SK-N-SH (cell line): Measurements from ENCODE around the gene FRS2. TPM values are rescaled to one million over a fixed set of nuclear protein-coding genes. Genes with fewer than 3 reads are reported as not detected.

ENCODE experiments used
- CTCF ChIA-PET: fragments of 300-600, 350-600 bp; formaldehyde crosslinking; extraction: SDS; loops from one replicate; lab custom pipeline; 2021; lab: Yijun Ruan, JAX
- POLR2A ChIA-PET: fragments of 350-600 bp; sonication (Branson Sonifier 250); formaldehyde crosslinking; extraction: SDS; loops from one replicate; lab custom pipeline; 2020; ENCODE audit warnings: antibody characterized with exemption, inconsistent platforms; lab: Yijun Ruan, JAX
- DNase-seq: peaks from one replicate; pipeline ENCODE4 v3.0.0; 2012
- H2AFZ ChIP-seq: fragments of 200-600 bp; sonication (generic); 2 replicates; pipeline ENCODE4 v1.8.1; 2016; ENCODE audit warnings: antibody characterized with exemption, mild to moderate bottlenecking, low read depth
- H3F3A ChIP-seq: fragments of 200-600 bp; sonication (generic); replicated peaks from 2 replicates; pipeline ENCODE3; 2016; ENCODE audit warnings: antibody characterized with exemption, mild to moderate bottlenecking; ENCODE audit not compliant: insufficient read depth
- H3K27ac ChIP-seq, 2 experiments: fragments of 200-500 bp in 1 of 2; fragments of 200-600 bp in 1 of 2; sonication (Bioruptor generic) in 1 of 2; sonication (generic), shearing (Covaris generic) in 1 of 2; 2 replicates each; pipeline versions ENCODE4 v1.5.1 to v1.6.1; 2014 to 2016; ENCODE audit warnings: low read depth in 2 of 2, inconsistent platforms in 1 of 2, low read length in 1 of 2, mild to moderate bottlenecking in 1 of 2, mixed read lengths in 1 of 2
- H3K27me3 ChIP-seq: fragments of 200-600 bp; sonication (generic), shearing (Covaris generic); 2 replicates; pipeline ENCODE4 v1.6.1; 2016; ENCODE audit warnings: mixed run types; ENCODE audit not compliant: insufficient read depth
- H3K36me3 ChIP-seq, 2 experiments: fragments of 200-500 bp in 1 of 2; fragments of 200-600 bp in 1 of 2; sonication (Bioruptor generic) in 1 of 2; sonication (generic) in 1 of 2; replicated peaks in 1 of 2; 2 replicates each; pipeline versions ENCODE3 to v1.5.1; 2014 to 2016; ENCODE audit warnings: low read length in 1 of 2, mild to moderate bottlenecking in 1 of 2; ENCODE audit not compliant: insufficient read depth in 2 of 2, control insufficient read depth in 1 of 2
- H3K4me1 ChIP-seq, 2 experiments: fragments of 200-500 bp in 1 of 2; fragments of 200-600 bp in 1 of 2; sonication (Bioruptor generic) in 1 of 2; sonication (generic), shearing (Covaris generic) in 1 of 2; 2 replicates each; pipeline versions ENCODE4 v1.5.1 to v1.6.1; 2014 to 2016; ENCODE audit warnings: low read depth in 1 of 2, low read length in 1 of 2, mixed run types in 1 of 2; ENCODE audit not compliant: insufficient read depth in 2 of 2, control insufficient read depth in 1 of 2
- H3K4me2 ChIP-seq: fragments of 200-600 bp; sonication (generic), shearing (Covaris generic); 2 replicates; pipeline ENCODE4 v1.6.1; 2017; ENCODE audit warnings: mixed run types
- H3K4me3 ChIP-seq, 2 experiments: fragments of 200-500 bp in 1 of 2; fragments of 200-600 bp in 1 of 2; sonication (Bioruptor generic) in 1 of 2; sonication (generic), shearing (Covaris generic) in 1 of 2; 2 replicates each; pipeline versions ENCODE4 v1.5.1 to v1.8.1; 2014 to 2016; ENCODE audit warnings: low read depth in 2 of 2, inconsistent platforms in 1 of 2, low read length in 1 of 2, mild to moderate bottlenecking in 1 of 2, mixed read lengths in 1 of 2, moderate library complexity in 1 of 2
- H3K79me2 ChIP-seq: fragments of 200-600 bp; sonication (generic); 2 replicates; pipeline ENCODE4 v1.8.1; 2017; ENCODE audit warnings: mild to moderate bottlenecking; ENCODE audit not compliant: insufficient read depth
- H3K9ac ChIP-seq: fragments of 200-600 bp; sonication (generic); 2 replicates; pipeline ENCODE4 v1.6.1; 2017; ENCODE audit warnings: mixed run types
- H3K9me2 ChIP-seq: fragments of 200-600 bp; sonication (generic); 2 replicates; pipeline ENCODE4 v1.6.1; 2017; ENCODE audit warnings: mixed run types
- H3K9me3 ChIP-seq: fragments of 200-600 bp; sonication (generic); 2 replicates; pipeline ENCODE4 v1.6.1; 2017; ENCODE audit warnings: mixed run types, mild to moderate bottlenecking, moderate library complexity
- H4K20me1 ChIP-seq: fragments of 200-600 bp; sonication (generic); 2 replicates; pipeline ENCODE4 v1.6.1; 2017; ENCODE audit warnings: mild to moderate bottlenecking, mixed run types; ENCODE audit not compliant: insufficient read depth
- CHD2 ChIP-seq: fragments of 150-350 bp; IDR thresholded peaks from 2 replicates; pipeline ENCODE4 v1.6.1; 2018; ENCODE audit warnings: low read length; ENCODE audit not compliant: partially characterized antibody
- ELF1 ChIP-seq: IDR thresholded peaks from 2 replicates; pipeline ENCODE4 v1.4.0; 2012
- EP300 ChIP-seq, 2 experiments: IDR thresholded peaks; 2 replicates each; pipeline versions ENCODE4 v1.4.0 to v1.6.1; 2012; ENCODE audit warnings: borderline replicate concordance in 1 of 2, low read depth in 1 of 2, low read length in 1 of 2
- EZH2phosphoT487 ChIP-seq: fragments of 200-600 bp; sonication (generic); IDR thresholded peaks from 2 replicates; pipeline ENCODE4 v1.6.1; 2017; ENCODE audit warnings: low read depth, mixed run types, mild to moderate bottlenecking, antibody characterized with exemption, moderate library complexity, borderline replicate concordance
- FOSL2 ChIP-seq: IDR thresholded peaks from 2 replicates; pipeline ENCODE4 v1.4.0; 2012; ENCODE audit warnings: low read depth, mild to moderate bottlenecking, moderate library complexity, borderline replicate concordance
- FOXJ3 ChIP-seq: sonication (generic); formaldehyde crosslinking; IDR thresholded peaks from 2 replicates; pipeline ENCODE4 v1.5.1; 2020; ENCODE audit warnings: mild to moderate bottlenecking, missing genetic modification reagents
- GABPA ChIP-seq: IDR thresholded peaks from 2 replicates; pipeline ENCODE4 v1.4.0; 2012; ENCODE audit warnings: low read depth, mild to moderate bottlenecking
- MEF2A ChIP-seq: IDR thresholded peaks from 2 replicates; pipeline ENCODE4 v1.4.0; 2012; ENCODE audit warnings: low read depth, borderline replicate concordance
- MXI1 ChIP-seq: IDR thresholded peaks from 2 replicates; pipeline ENCODE4 v1.6.1; 2012; ENCODE audit warnings: mild to moderate bottlenecking, low read depth, low read length, improper control_type of control experiment
- NFIC ChIP-seq: IDR thresholded peaks from 2 replicates; pipeline ENCODE4 v1.4.0; 2012; ENCODE audit warnings: borderline replicate concordance
- NRF1 ChIP-seq: IDR thresholded peaks from 2 replicates; pipeline ENCODE4 v1.6.1; 2012; ENCODE audit warnings: low read depth, mild to moderate bottlenecking, low read length
- POLR2AphosphoS5 ChIP-seq: IDR thresholded peaks from 2 replicates; pipeline ENCODE4 v1.6.1; 2012; ENCODE audit warnings: low read depth, low read length
- RAD21 ChIP-seq: IDR thresholded peaks from 2 replicates; pipeline ENCODE4 v1.6.1; 2012; ENCODE audit warnings: mild to moderate bottlenecking, low read length
- RCOR1 ChIP-seq: fragments of 150-350 bp; IDR thresholded peaks from 2 replicates; pipeline ENCODE4 v1.6.1; 2017; ENCODE audit warnings: antibody characterized with exemption, low read length
- RXRA ChIP-seq: IDR thresholded peaks from 2 replicates; pipeline ENCODE4 v1.4.0; 2012; ENCODE audit warnings: low read depth, mild to moderate bottlenecking, borderline replicate concordance
- SIN3A ChIP-seq: IDR thresholded peaks from 2 replicates; pipeline ENCODE4 v1.6.1; 2012; ENCODE audit warnings: low read depth, mild to moderate bottlenecking, low read length, moderate library complexity, borderline replicate concordance
- SMC3 ChIP-seq: IDR thresholded peaks from 2 replicates; pipeline ENCODE4 v1.6.1; 2012; ENCODE audit warnings: low read depth, low read length, improper control_type of control experiment
- TAF1 ChIP-seq: IDR thresholded peaks from 2 replicates; pipeline ENCODE4 v1.6.1; 2012; ENCODE audit warnings: low read depth, mild to moderate bottlenecking, low read length, moderate library complexity, borderline replicate concordance
- TEAD4 ChIP-seq: IDR thresholded peaks from 2 replicates; pipeline ENCODE4 v1.4.0; 2012; ENCODE audit warnings: mild to moderate bottlenecking, borderline replicate concordance; ENCODE audit not compliant: insufficient read depth
- WGBS: methylation state at CpG from one replicate; pipeline ENCODE4 v1.1.6; 2017; ENCODE audit warnings: low lambda C conversion rate; 5-methylcytosine and 5-hydroxymethylcytosine counted together
- polyA plus RNA-seq, 3 experiments: library from polyadenylated mRNA; depleted of rRNA; stranded (reverse); fragments of >200 nt; gene quantifications; 2 replicates each; pipeline ENCODE4 v1.2.3, GENCODE V29; 2012
- TF ChIP-seq, protein P1 (sequence below): IDR thresholded peaks from 2 replicates; pipeline ENCODE4 v1.4.0; 2012; ENCODE audit warnings: low read depth, borderline replicate concordance
- TF ChIP-seq, protein P2 (sequence below): fragments of 150-350 bp; IDR thresholded peaks from 2 replicates; pipeline ENCODE4 v1.6.1; 2016; ENCODE audit warnings: mild to moderate bottlenecking, low read depth, low read length
- TF ChIP-seq, protein P3 (sequence below): IDR thresholded peaks from 2 replicates; pipeline ENCODE4 v1.6.1; 2012; ENCODE audit warnings: mild to moderate bottlenecking, low read depth, low read length, moderate library complexity

The FRS2 gene
- polyA plus RNA-seq, 1 of the 3 experiments (the other 2 are of a cell fraction), result 7.1 TPM

DNA sequence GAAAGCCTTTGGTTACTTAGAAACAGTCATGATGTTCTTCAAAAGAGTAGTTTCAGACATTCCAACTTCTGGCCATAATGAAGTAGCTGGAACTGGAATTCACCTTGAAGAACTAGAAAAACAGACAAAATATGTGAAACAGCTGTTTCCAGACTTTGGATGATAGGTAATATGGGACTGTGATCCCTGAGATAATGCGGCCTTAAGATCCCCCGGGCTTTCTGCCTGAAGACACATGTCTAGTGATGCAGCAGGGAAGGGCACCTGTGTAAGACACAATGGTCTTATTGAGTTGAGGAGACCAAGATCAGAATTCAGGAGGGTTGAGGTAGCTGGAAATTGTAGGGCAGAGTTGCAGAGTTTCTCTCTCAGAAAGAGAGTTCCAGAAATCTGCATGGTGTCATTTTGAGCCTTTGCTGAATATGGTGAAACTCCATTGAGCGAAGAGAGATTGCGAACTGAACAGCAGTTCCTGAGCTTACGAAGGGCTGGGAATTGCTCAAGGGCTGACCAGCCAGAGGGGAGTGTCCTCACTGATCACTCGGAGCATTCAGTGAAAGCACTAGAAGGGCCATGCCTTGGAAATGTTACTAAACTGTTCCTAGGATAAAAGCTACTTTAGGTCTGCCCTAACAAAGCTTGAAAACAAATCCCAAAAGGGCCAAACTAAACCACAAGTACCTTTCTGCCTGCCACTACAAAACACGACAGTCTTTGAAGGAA lies 41.7 kb upstream of the FRS2 start:
- H3K79me2 ChIP-seq, result no peaks in the 10 kb centered on the region
- no peak overlapping the region for H2AFZ ChIP-seq
- no peaks in the 10 kb centered on the region for H3K9me3 ChIP-seq
- no peaks in the 10 kb centered on the region for H3K4me1 ChIP-seq
- no peaks in the 10 kb centered on the region for H3K27me3 ChIP-seq
- ChIA-PET CTCF (interaction anchor here (1.2 to 2.0 kb wide), 2 partner anchors 129 to 142 kb away, joined by 3 to 10 read pairs; no protein-coding TSS in a partner anchor), POLR2A (no interaction called here)
- WGBS, result 94% methylated on average over 7 of the region's 7 CpGs
- H3K4me3 ChIP-seq, result no peak overlapping the region
- no peaks in the 10 kb centered on the region for H4K20me1 ChIP-seq
- TF ChIP-seq EP300 (IDR thresholded peaks at IDR 0.05; ENCODE audit: borderline replicate concordance in 1 of 2, low read depth in 1 of 2, low read length in 1 of 2) (no peak), CHD2 (no peak), TEAD4 (no peak), FOXJ3 (CRISPR knock-in tag) (no peak), MXI1 (no peak), GABPA (no peak), ELF1 (no peak), NRF1 (no peak), SMC3 (no peak)
- TF ChIP-seq, protein P1, sequence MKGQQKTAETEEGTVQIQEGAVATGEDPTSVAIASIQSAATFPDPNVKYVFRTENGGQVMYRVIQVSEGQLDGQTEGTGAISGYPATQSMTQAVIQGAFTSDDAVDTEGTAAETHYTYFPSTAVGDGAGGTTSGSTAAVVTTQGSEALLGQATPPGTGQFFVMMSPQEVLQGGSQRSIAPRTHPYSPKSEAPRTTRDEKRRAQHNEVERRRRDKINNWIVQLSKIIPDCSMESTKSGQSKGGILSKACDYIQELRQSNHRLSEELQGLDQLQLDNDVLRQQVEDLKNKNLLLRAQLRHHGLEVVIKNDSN, result no peak
- no peak overlapping the region for H3K4me2 ChIP-seq
- H3K9ac ChIP-seq, result no peak overlapping the region
- no peaks in the 10 kb centered on the region for H3F3A ChIP-seq
- no peak overlapping the region for H3K27ac ChIP-seq
- no peaks in the 10 kb centered on the region for H3K36me3 ChIP-seq
- DNase-seq, result no peak
- no peaks in the 10 kb centered on the region for H3K9me2 ChIP-seq

DNA sequence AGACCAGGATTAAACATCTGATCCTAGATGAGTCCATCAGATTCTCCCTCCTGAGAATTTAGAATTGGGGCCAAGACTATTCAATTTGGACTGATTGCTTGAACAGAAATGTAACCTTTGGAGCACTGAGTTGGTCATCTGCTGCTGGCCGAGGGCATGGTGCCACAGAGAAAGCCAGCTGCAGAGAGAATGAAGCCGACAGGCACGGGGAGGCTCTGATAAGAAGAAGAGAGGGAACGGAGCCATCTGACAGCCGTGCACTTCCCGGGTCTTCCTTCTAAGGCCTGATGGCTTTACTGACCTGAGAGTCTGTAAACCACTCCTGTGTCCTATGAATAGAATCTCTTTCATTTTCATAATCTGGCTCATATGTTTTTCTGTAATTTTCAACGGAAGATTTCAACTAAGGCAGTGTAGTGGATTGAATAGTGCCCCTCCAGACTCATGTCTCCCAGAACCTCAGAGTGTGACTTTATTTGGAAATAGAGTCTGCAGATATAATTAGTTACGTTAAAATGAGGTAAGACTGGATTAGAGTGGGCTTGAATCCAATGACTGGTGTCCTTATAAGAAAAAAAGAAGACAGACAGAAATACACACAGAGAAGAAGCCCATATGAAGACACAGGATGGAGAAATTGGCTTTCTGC lies 39.1 kb upstream of the FRS2 start:
- ChIA-PET CTCF (no interaction called here), POLR2A (no interaction called here)
- Histone ChIP-seq H3K9me2 (no peaks in the 10 kb centered on the region), H3K4me2 (no peak overlapping the region), H3F3A (no peaks in the 10 kb centered on the region), H3K9me3 (no peaks in the 10 kb centered on the region), H3K4me3 (no peak overlapping the region), H3K79me2 (no peaks in the 10 kb centered on the region), H3K9ac (no peak overlapping the region), H2AFZ (no peak overlapping the region), H3K36me3 (no peaks in the 10 kb centered on the region), H3K27ac (no peak overlapping the region), H4K20me1 (no peaks in the 10 kb centered on the region), H3K4me1 (no peaks in the 10 kb centered on the region), H3K27me3 (no peaks in the 10 kb centered on the region)
- 93% methylated on average over 8 of the region's 8 CpGs for WGBS
- no peak for DNase-seq
- TF ChIP-seq RXRA, result no peak
- no peak for TF ChIP-seq TAF1
- no peak for TF ChIP-seq RAD21
- no peak for TF ChIP-seq SIN3A
- no peak for TF ChIP-seq GABPA
- TF ChIP-seq, protein P2, sequence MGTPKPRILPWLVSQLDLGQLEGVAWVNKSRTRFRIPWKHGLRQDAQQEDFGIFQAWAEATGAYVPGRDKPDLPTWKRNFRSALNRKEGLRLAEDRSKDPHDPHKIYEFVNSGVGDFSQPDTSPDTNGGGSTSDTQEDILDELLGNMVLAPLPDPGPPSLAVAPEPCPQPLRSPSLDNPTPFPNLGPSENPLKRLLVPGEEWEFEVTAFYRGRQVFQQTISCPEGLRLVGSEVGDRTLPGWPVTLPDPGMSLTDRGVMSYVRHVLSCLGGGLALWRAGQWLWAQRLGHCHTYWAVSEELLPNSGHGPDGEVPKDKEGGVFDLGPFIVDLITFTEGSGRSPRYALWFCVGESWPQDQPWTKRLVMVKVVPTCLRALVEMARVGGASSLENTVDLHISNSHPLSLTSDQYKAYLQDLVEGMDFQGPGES, result no peak
- no peak for TF ChIP-seq POLR2AphosphoS5
- TF ChIP-seq EZH2phosphoT487, result no peak
- no peak for TF ChIP-seq FOSL2
- TF ChIP-seq NRF1, result no peak
- TF ChIP-seq, protein P3, sequence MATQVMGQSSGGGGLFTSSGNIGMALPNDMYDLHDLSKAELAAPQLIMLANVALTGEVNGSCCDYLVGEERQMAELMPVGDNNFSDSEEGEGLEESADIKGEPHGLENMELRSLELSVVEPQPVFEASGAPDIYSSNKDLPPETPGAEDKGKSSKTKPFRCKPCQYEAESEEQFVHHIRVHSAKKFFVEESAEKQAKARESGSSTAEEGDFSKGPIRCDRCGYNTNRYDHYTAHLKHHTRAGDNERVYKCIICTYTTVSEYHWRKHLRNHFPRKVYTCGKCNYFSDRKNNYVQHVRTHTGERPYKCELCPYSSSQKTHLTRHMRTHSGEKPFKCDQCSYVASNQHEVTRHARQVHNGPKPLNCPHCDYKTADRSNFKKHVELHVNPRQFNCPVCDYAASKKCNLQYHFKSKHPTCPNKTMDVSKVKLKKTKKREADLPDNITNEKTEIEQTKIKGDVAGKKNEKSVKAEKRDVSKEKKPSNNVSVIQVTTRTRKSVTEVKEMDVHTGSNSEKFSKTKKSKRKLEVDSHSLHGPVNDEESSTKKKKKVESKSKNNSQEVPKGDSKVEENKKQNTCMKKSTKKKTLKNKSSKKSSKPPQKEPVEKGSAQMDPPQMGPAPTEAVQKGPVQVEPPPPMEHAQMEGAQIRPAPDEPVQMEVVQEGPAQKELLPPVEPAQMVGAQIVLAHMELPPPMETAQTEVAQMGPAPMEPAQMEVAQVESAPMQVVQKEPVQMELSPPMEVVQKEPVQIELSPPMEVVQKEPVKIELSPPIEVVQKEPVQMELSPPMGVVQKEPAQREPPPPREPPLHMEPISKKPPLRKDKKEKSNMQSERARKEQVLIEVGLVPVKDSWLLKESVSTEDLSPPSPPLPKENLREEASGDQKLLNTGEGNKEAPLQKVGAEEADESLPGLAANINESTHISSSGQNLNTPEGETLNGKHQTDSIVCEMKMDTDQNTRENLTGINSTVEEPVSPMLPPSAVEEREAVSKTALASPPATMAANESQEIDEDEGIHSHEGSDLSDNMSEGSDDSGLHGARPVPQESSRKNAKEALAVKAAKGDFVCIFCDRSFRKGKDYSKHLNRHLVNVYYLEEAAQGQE, result no peak
- no peak for TF ChIP-seq MEF2A
- no peak for TF ChIP-seq NFIC
- TF ChIP-seq RCOR1, result no peak
- TF ChIP-seq SMC3, result no peak
